Astrocyte of the cerebellum (primary cell): Measurements from ENCODE around the gene KRT15.

Experiments
- DNase-seq: peaks from one replicate; pipeline ENCODE4 v3.0.0-alpha.2; 2011; ENCODE audit warnings: low read depth
- H3K4me3 ChIP-seq: 2 replicates; pipeline ENCODE4 v1.5.1; 2011; ENCODE audit warnings: mild to moderate bottlenecking, low read depth, low read length, moderate library complexity
- in situ Hi-C: cut with HindIII; loops from 2 replicates; pipeline ENCODE4 v1.10.0; 2017; ENCODE audit warnings: low sequenced_read_pairs
- TF ChIP-seq, protein P1 (sequence below): IDR thresholded peaks from 2 replicates; pipeline ENCODE4 v1.5.1; 2012; ENCODE audit warnings: low read length, low read depth, moderate library complexity, mild to moderate bottlenecking; ENCODE audit errors: missing control alignments

The KRT15 gene

DNA sequence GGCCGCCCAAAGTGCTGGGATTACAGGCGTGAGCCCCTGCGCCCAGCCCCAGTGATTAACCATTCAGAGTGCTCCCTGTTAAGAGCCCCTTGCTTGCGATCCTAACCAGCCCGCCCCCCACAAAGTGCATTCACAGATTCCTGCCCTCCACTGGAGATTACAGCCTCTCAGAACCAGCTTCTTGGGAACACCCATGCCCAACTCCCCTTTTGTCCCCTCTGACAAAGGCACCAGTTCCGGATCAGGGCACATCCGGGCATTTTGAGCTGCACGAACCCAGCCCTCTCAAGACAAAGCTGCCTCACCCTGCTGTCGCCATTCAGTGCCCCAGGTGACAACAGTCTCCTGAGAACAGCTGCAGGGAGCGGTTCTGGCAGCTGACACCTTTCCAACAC is 10.3 kb upstream of the KRT15 start:
- TF ChIP-seq, protein P1, sequence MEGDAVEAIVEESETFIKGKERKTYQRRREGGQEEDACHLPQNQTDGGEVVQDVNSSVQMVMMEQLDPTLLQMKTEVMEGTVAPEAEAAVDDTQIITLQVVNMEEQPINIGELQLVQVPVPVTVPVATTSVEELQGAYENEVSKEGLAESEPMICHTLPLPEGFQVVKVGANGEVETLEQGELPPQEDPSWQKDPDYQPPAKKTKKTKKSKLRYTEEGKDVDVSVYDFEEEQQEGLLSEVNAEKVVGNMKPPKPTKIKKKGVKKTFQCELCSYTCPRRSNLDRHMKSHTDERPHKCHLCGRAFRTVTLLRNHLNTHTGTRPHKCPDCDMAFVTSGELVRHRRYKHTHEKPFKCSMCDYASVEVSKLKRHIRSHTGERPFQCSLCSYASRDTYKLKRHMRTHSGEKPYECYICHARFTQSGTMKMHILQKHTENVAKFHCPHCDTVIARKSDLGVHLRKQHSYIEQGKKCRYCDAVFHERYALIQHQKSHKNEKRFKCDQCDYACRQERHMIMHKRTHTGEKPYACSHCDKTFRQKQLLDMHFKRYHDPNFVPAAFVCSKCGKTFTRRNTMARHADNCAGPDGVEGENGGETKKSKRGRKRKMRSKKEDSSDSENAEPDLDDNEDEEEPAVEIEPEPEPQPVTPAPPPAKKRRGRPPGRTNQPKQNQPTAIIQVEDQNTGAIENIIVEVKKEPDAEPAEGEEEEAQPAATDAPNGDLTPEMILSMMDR: no peak

DNA sequence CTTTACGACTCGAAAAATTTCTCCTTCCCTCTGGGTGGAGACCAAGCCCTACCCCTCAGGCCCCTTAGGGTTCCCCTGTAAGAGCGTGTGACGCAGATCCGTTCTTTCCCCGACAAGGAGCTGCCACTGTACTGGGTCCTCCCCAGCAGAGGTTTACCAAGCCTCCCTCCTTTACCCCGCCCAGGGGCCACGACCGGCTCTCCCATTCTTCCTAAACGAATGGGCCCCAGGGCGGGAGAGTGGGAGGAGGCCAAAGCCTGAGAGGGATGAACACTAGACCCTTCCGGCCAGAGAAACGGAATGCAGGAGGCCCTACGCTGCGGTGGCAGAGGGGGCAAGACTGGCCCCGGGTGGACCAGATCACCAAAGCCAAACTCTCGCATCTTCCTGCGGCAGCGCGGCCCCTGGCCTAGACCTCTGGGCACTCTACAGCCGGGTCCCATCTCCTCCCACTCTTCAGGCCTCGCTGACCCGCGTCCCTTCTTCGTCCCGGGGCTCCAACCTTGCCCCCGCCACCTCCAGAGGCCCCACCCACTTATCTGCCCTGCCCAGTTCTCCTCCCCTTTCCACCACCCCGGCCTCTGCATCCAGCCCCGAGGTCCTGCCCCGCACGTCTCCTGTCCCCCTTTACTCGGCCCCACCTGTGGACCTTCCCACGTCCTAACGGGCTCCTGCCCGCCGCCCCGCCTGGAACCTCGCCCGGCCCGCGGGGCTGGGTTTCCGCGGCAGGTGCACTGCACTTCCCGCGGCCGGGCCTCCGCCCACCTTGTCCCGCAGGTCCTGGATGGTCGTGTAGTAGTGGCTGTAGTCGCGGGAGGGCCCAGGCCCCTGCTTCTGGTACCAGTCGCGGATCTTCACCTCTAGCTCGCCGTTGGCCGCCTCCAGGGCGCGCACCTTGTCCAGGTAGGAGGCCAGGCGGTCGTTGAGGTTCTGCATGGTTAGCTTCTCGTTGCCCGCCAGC is 8.7 kb upstream of the KRT15 start:
- TF ChIP-seq, protein P1: no peak
- peak overlapping the region; percentile 27 for H3K4me3 ChIP-seq
- no peak for DNase-seq
- in situ Hi-C loops: no loop called here

More for the DNA sequence above, 10.3 kb upstream of the KRT15 start:
- in situ Hi-C loops: no loop called here
- H3K4me3 ChIP-seq: no peak overlapping the region
- DNase-seq: no peak

DNA sequence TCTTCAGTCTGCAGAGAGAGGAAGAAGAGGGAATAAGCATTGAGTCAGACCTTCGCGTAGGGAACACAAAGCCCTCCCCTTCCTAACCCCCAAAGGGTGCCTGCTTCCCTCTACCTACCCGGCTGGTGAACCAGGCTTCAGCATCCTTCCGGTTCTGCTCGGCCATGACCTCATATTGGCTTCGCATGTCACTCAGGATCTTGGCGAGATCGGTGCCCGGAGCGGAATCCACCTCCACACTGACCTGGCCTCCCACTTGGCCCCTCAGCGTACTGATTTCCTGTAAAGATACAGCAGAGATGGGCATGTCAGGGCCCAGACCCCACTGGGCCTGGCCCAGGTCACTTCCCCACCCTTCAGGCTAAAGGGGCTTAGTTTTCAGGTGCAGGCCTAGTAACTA is 5.6 kb upstream of the KRT15 start:
- TF ChIP-seq, protein P1: no peak
- in situ Hi-C loops: no loop called here
- H3K4me3 ChIP-seq: no peak overlapping the region
- DNase-seq: no peak

DNA sequence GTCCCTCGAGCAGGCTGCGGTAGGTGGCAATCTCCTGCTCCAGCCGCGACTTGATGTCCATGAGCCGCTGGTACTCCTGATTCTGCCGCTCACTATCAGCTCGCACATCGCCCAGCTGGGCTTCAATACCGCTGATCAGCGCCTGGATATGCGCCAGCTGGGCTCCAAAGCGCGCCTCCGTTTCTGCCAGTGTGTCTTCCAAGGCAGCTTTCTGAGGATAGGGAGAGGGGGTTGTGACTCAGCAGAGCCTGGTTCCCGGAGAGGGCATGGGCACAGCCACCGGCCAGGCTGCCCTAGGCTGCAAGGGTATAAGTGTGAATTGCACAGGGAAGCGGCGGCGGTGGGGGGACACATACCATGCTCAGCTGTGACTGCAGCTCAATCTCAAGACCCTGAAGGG is 5.1 kb upstream of the KRT15 start:
- TF ChIP-seq, protein P1: no peak

DNA sequence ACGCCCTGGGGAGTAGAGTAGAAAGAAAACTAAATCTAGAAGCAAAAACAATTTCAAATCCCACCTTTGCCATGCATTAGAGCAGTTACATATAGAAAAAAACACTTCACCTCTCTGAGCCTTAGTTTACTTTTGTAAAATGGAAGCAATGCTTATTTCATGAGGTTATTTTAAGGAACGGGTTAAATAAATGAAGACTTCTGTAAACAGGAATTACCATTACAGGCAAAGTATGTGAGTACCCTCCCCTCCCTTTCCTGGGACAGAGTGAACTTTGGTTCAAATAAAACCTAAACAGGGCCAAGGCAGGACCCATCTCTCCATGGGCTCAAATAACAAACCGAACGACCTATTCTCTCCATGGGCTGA is 4.5 kb upstream of the KRT15 start:
- no peak for DNase-seq
- in situ Hi-C loops: no loop called here
- TF ChIP-seq, protein P1: no peak
- H3K4me3 ChIP-seq: no peak overlapping the region

More for the DNA sequence above, 5.1 kb upstream of the KRT15 start:
- in situ Hi-C loops: no loop called here
- no peak overlapping the region for H3K4me3 ChIP-seq
- DNase-seq: no peak

DNA sequence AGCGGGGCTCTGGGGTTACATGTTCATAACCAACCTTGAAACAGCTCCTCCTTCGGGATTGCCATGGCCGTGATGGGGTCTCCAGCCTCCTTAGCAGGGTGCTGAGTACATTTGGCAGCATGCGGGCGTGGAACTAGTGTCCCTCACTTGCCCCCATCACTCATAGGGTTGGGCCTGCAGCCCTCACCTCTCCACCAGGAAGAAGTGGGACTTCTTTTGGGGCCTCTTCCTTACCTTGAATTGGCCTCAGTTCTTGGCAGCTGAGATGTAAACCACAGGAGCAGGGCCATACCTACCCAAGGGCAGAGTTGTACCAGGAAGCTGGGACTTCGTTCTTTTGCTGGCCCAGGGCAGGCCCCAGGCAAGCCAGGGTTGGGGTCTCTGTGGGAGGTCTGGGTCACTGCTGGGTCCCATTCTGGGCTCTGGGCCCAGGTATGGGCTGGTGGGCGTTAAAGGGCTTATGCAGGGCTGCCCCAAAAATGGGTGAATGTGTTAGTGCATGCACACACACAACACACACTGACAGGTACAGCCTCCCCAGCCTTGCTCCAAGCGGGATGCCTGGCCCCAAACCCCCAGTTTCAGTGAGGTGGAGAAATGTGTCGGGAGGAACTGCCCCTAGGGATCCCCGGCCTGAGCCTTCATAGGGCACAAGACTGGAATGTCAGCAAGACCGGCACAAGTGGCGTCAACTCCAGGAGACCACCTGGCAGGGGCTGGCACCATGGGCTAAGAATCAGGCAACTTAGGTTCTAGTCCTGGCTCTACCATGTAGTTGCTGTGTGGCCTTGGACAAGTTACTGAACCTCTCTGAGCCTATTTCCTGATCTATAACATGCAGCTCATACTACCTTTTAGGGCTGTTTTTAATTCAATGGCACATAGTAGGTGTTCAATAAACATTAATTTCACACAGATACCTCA is 3.9 kb upstream of the KRT15 start:
- in situ Hi-C loops: no loop called here
- DNase-seq: no peak
- TF ChIP-seq, protein P1: no peak
- no peak overlapping the region for H3K4me3 ChIP-seq
